Neuronal stem cell (in vitro differentiated cells): Measurements from ENCODE around the gene MCC.

ENCODE experiments used
- DNase-seq: peaks from one replicate; pipeline ENCODE4 v3.0.0-alpha.2; 2013; ENCODE audit warnings: low spot score
- H2AFZ ChIP-seq: one replicate; pipeline ENCODE4 v1.6.1; 2013; ENCODE audit warnings: mild to moderate bottlenecking, low read length, inconsistent platforms
- H2AK5ac ChIP-seq: 2 replicates; pipeline ENCODE4 v1.6.1; 2013; ENCODE audit warnings: low read depth, mild to moderate bottlenecking, inconsistent platforms, low read length, moderate library complexity, mixed read lengths
- H2BK120ac ChIP-seq: 2 replicates; pipeline ENCODE4 v1.6.1; 2013; ENCODE audit warnings: low read depth, mild to moderate bottlenecking, inconsistent platforms, low read length, moderate library complexity, mixed read lengths
- H2BK12ac ChIP-seq: one replicate; pipeline ENCODE4 v1.6.1; 2013; ENCODE audit warnings: low read length, inconsistent platforms
- H2BK15ac ChIP-seq: 2 replicates; pipeline ENCODE4 v1.6.1; 2013; ENCODE audit warnings: mild to moderate bottlenecking, low read length, inconsistent platforms, mixed read lengths
- H2BK5ac ChIP-seq: one replicate; pipeline ENCODE4 v1.6.1; 2013; ENCODE audit warnings: inconsistent platforms, mild to moderate bottlenecking, low read length, moderate library complexity
- H3K14ac ChIP-seq: one replicate; pipeline ENCODE4 v1.6.1; 2013; ENCODE audit warnings: low read length, inconsistent platforms
- H3K18ac ChIP-seq: 2 replicates; pipeline ENCODE4 v1.6.1; 2013; ENCODE audit warnings: low read length, inconsistent platforms
- H3K23ac ChIP-seq: 2 replicates; pipeline ENCODE4 v1.6.1; 2013; ENCODE audit warnings: low read depth, mild to moderate bottlenecking, mixed read lengths, low read length, inconsistent platforms; ENCODE audit not compliant: poor library complexity
- H3K27ac ChIP-seq: replicated peaks from 3 replicates; pipeline ENCODE4 v1.5.1; 2013; ENCODE audit warnings: low read length, inconsistent platforms
- H3K27me3 ChIP-seq, 3 experiments: 2 replicates each; pipeline ENCODE4 v1.6.1; 2013; ENCODE audit warnings: low read length in 3 of 3, mild to moderate bottlenecking in 2 of 3, inconsistent platforms in 1 of 3, low read depth in 1 of 3, mixed read lengths in 1 of 3, moderate library complexity in 1 of 3; ENCODE audit not compliant: control insufficient read depth in 3 of 3, insufficient read depth in 3 of 3
- H3K36me3 ChIP-seq, 2 donors: replicated peaks in 1 of 2; 2 replicates each; pipeline ENCODE4 v1.6.1; 2013; ENCODE audit warnings: low read length in 2 of 2; ENCODE audit not compliant: control insufficient read depth in 2 of 2, insufficient read depth in 2 of 2
- H3K4ac ChIP-seq: 2 replicates; pipeline ENCODE4 v1.6.1; 2013; ENCODE audit warnings: inconsistent platforms, mild to moderate bottlenecking, low read length, moderate library complexity
- H3K4me1 ChIP-seq, 2 donors: 1 replicate in 1 of 2; 2 replicates in 1 of 2; pipeline ENCODE4 v1.6.1; 2013; ENCODE audit warnings: low read length in 2 of 2, low read depth in 1 of 2; ENCODE audit not compliant: control insufficient read depth in 2 of 2, insufficient read depth in 1 of 2
- H3K4me2 ChIP-seq: one replicate; pipeline ENCODE4 v1.6.1; 2013; ENCODE audit warnings: mild to moderate bottlenecking, low read length, inconsistent platforms; ENCODE audit not compliant: insufficient read depth, poor library complexity, severe bottlenecking
- H3K4me3 ChIP-seq, 2 donors: 2 replicates each; pipeline ENCODE4 v1.5.1; 2013; ENCODE audit warnings: low read length in 2 of 2, mild to moderate bottlenecking in 2 of 2, inconsistent platforms in 1 of 2, moderate library complexity in 1 of 2
- H3K79me1 ChIP-seq: one replicate; pipeline ENCODE4 v1.6.1; 2013; ENCODE audit warnings: low read depth, mild to moderate bottlenecking, inconsistent platforms, low read length, moderate library complexity
- H3K9ac ChIP-seq: one replicate; pipeline ENCODE4 v1.6.1; 2013; ENCODE audit warnings: mild to moderate bottlenecking, low read depth, low read length, inconsistent platforms; ENCODE audit not compliant: poor library complexity
- H3K9me3 ChIP-seq, 2 donors: replicated peaks in 1 of 2; 2 replicates each; pipeline versions ENCODE3 to v1.6.1; 2013; ENCODE audit warnings: low read length in 2 of 2, mild to moderate bottlenecking in 2 of 2, inconsistent platforms in 1 of 2, low read depth in 1 of 2, mixed read lengths in 1 of 2, moderate library complexity in 1 of 2; ENCODE audit not compliant: control insufficient read depth in 2 of 2, insufficient read depth in 1 of 2
- H4K8ac ChIP-seq: one replicate; pipeline ENCODE4 v1.6.1; 2013; ENCODE audit warnings: low read depth, mild to moderate bottlenecking, inconsistent platforms, low read length, moderate library complexity
- H4K91ac ChIP-seq: one replicate; pipeline ENCODE4 v1.6.1; 2013; ENCODE audit warnings: low read length, low read depth, mild to moderate bottlenecking, inconsistent platforms; ENCODE audit not compliant: poor library complexity
- WGBS, 2 donors: extraction: QIAGEN DNeasy Blood & Tissue Kit; methylation state at CpG; one replicate each; pipeline ENCODE4 v1.1.7; 2013; ENCODE audit warnings: missing lambda C conversion rate in 2 of 2, mixed read lengths in 1 of 2; ENCODE audit not compliant: insufficient read length in 2 of 2, insufficient replicate concordance in 1 of 2; ENCODE audit errors: extremely low coverage in 2 of 2; 5-methylcytosine and 5-hydroxymethylcytosine counted together

The MCC gene

DNA sequence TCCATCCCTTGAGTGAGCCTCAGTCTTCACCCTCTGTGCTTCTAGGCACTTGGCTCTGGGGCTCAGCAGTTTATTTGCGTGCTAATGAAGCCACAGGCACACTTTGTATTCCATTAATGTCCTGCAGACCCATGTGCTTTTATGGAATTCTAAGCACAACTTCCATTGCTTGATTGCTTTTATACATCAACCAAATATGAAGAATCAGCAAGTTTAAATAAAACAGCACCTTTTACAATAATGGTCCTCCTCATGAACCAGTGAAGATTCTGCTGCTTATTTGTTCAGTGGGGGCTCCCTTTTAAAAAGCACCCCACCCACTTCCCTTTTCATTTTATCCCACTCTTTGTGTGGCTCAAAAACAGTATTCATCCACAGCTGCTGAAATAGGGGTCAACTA is 451.4 kb downstream of the MCC start:
- no CpG with 5 or more reads among the region's 1 CpG for WGBS, 2 donors
- H3K27me3 ChIP-seq, result no peaks in the 10 kb centered on the region
- no peak overlapping the region for H2BK5ac ChIP-seq
- H2AK5ac ChIP-seq, result no peak overlapping the region
- no peak overlapping the region for H2BK12ac ChIP-seq
- no peak overlapping the region for H3K27ac ChIP-seq
- no peak overlapping the region for H3K9ac ChIP-seq
- no peak overlapping the region for H3K4ac ChIP-seq
- H3K14ac ChIP-seq, result no peak overlapping the region
- H4K91ac ChIP-seq, result no peak overlapping the region
- H2BK15ac ChIP-seq, result no peak overlapping the region
- H3K36me3 ChIP-seq, result no peaks in the 10 kb centered on the region
- no peak overlapping the region for H3K4me3 ChIP-seq
- no peak overlapping the region for H3K18ac ChIP-seq
- no peak overlapping the region for H2BK120ac ChIP-seq
- no peak overlapping the region for H4K8ac ChIP-seq
- no peak overlapping the region for H2AFZ ChIP-seq
- H3K9me3 ChIP-seq, result no peaks in the 10 kb centered on the region
- no peaks in the 10 kb centered on the region for H3K79me1 ChIP-seq
- peaks cover 0 to 3% of the 10 kb centered on the region in 2 donors for H3K4me1 ChIP-seq
- no peak overlapping the region for H3K4me2 ChIP-seq
- no peak overlapping the region for H3K23ac ChIP-seq
- DNase-seq, result no peak

DNA sequence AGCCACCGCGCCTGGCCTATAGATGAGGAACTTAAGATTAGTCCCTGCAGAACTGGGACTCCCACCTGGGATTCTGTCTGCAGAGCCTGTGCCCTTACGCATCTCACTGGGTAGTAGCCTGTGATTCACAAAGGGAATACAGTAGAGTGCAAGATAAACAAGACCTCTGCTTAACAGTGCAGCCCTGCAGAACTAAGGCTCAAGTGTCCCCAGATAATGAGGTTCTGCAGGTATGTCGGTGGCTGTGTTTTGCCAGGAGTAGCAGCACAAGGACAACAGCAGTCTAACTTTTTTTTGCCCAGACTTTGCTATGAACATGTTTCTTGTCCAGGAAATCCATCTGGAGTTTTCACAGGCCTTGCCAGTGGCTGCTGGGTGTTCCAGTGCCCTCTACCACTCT is 451.9 kb downstream of the MCC start:
- no peak overlapping the region for H2AFZ ChIP-seq
- H4K8ac ChIP-seq, result no peak overlapping the region
- no peaks in the 10 kb centered on the region for H3K27me3 ChIP-seq
- no peak overlapping the region for H4K91ac ChIP-seq
- no peak overlapping the region for H3K4ac ChIP-seq
- no peak overlapping the region for H3K4me2 ChIP-seq
- H2AK5ac ChIP-seq, result no peak overlapping the region
- H3K79me1 ChIP-seq, result no peaks in the 10 kb centered on the region
- H3K9ac ChIP-seq, result no peak overlapping the region
- no peak overlapping the region for H2BK120ac ChIP-seq
- no peak overlapping the region for H3K18ac ChIP-seq
- H3K27ac ChIP-seq, result no peak overlapping the region
- no peak overlapping the region for H3K14ac ChIP-seq
- no peak overlapping the region for H2BK12ac ChIP-seq
- H3K23ac ChIP-seq, result no peak overlapping the region
- H3K4me1 ChIP-seq, result peaks cover 0 to 3% of the 10 kb centered on the region in 2 donors
- no peak overlapping the region for H3K4me3 ChIP-seq
- WGBS, 2 donors, result no CpG with 5 or more reads among the region's 4 CpGs
- no peak for DNase-seq
- no peaks in the 10 kb centered on the region for H3K36me3 ChIP-seq
- no peak overlapping the region for H2BK5ac ChIP-seq
- no peaks in the 10 kb centered on the region for H3K9me3 ChIP-seq
- H2BK15ac ChIP-seq, result no peak overlapping the region

DNA sequence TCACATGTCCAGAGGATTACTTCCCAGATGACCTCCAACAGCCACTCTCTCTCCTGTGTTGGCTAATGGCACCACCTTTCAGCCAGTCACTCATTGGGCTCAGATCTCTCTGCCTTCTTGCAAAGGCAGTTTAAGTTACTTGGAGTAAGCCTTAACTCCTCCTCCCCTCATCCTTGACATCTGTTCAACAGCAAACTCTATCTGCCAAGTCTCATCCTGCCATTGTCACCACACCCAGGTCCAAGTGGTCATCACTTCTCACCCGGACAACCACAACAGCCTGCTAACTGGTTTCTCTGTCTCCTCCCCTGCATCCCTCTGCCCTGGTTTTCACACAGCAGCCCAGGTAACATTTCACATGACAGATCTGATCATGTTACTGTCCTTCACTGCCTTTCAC is 453.2 kb downstream of the MCC start:
- Histone ChIP-seq H2BK120ac (no peak overlapping the region), H2AFZ (no peak overlapping the region), H3K9ac (no peak overlapping the region), H2BK15ac (no peak overlapping the region), H4K91ac (no peak overlapping the region), H4K8ac (no peak overlapping the region), H2AK5ac (no peak overlapping the region), H2BK12ac (no peak overlapping the region), H3K27me3 (no peaks in the 10 kb centered on the region), H3K4me2 (no peak overlapping the region), H3K27ac (no peak overlapping the region), H3K4me3 (no peak overlapping the region), H3K14ac (no peak overlapping the region), H3K79me1 (no peaks in the 10 kb centered on the region), H3K18ac (no peak overlapping the region), H3K9me3 (no peaks in the 10 kb centered on the region), H2BK5ac (no peak overlapping the region), H3K36me3 (no peaks in the 10 kb centered on the region), H3K4ac (no peak overlapping the region), H3K4me1 (peaks cover 0 to 3% of the 10 kb centered on the region in 2 donors), H3K23ac (no peak overlapping the region)
- no peak for DNase-seq
- WGBS, 2 donors, result no CpG with 5 or more reads among the region's 1 CpG

DNA sequence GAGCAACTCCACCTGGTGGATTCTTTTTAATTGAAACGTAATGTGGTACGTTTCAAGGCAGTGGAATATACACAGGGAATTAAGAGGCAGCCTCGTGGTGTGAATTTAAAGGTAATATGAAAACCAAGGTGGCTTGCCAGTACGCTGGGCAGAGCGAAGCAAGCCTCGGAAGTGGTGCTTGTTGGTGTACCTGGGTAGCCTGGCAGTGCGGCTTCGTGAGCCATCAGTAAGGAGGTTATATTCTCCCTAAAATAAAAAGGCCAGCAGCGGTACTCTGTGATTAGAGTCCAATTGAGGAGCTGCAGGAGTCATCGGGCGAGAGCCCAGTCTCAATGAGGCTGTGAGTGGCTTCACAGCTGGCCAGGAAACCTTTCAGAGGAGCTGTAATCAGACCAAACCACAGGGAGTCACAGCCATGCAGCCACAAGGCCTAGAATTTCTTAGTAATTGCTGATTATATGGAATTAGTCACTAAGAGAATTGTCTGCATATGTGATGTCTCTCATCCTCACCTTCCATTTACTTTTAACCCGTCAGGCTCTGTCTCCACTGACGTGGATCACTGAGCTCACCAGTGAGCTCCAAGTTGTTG is 454.0 kb downstream of the MCC start:
- Histone ChIP-seq H2BK120ac (no peak overlapping the region), H3K4me2 (no peak overlapping the region), H3K4me3 (no peak overlapping the region), H3K4me1 (peaks cover 0 to 3% of the 10 kb centered on the region in 2 donors), H3K27ac (no peak overlapping the region), H2BK15ac (no peak overlapping the region), H3K18ac (no peak overlapping the region), H3K36me3 (peaks cover 0 to 3% of the 10 kb centered on the region in 2 donors), H2AFZ (no peak overlapping the region), H3K4ac (no peak overlapping the region), H4K8ac (no peak overlapping the region), H3K9me3 (no peaks in the 10 kb centered on the region), H3K23ac (no peak overlapping the region), H3K79me1 (no peaks in the 10 kb centered on the region), H4K91ac (no peak overlapping the region), H3K9ac (no peak overlapping the region), H2BK12ac (no peak overlapping the region), H2BK5ac (no peak overlapping the region), H2AK5ac (no peak overlapping the region), H3K27me3 (no peaks in the 10 kb centered on the region), H3K14ac (no peak overlapping the region)
- WGBS, 2 donors, result no CpG with 5 or more reads among the region's 13 CpGs
- DNase-seq, result no peak
